ENCODE data around the gene FNTB.

GRCh38 chr14:64970041-64970440 is 16.7 kb upstream of the FNTB start:
- TF ChIP-seq CTCF (IDR thresholded peaks at IDR 0.05; ENCODE audit: extremely low read depth in 1 of 2, insufficient read depth in 1 of 2, low read depth in 1 of 2, low read length in 2 of 2) (no peak), EZH2 (IDR thresholded peaks at IDR 0.05; ENCODE audit: borderline replicate concordance, low read depth, low read length, severe bottlenecking) (no peak), POLR2A (IDR thresholded peaks at IDR 0.05; ENCODE audit: low read depth, low read length) (no peak), JUN (IDR thresholded peaks at IDR 0.05; ENCODE audit: borderline replicate concordance, insufficient read depth, insufficient read length, low read depth) (no peak), POLR2AphosphoS5 (IDR thresholded peaks at IDR 0.05; ENCODE audit: insufficient read depth, low read depth, low read length) (no peak), MYC (IDR thresholded peaks at IDR 0.05; ENCODE audit: low read depth, low read length) (no peak), MAX (IDR thresholded peaks at IDR 0.05; ENCODE audit: insufficient read depth, insufficient read length) (no peak), FOS (IDR thresholded peaks at IDR 0.05; ENCODE audit: borderline replicate concordance, insufficient read depth, low read length) (no peak), GATA2 (IDR thresholded peaks at IDR 0.05; ENCODE audit: insufficient read depth, insufficient read length, low read depth, low read length) (no peak)

Data from endothelial cell of umbilical vein (primary cell).